K562 (cell line): ENCODE measurements around the gene LRMDA. TPM values are rescaled to one million over a fixed set of nuclear protein-coding genes. Genes with fewer than 3 reads are reported as not detected.

ENCODE experiments used
- ATAC-seq: fragments of 200-7000 bp; cut with Tn5 transposase; 3 replicates; pipeline ENCODE4 v1.9.1; 2020; ENCODE audit warnings: moderate library complexity
- BruUV-seq: library from RNA; stranded (reverse); fragments of 400-500 nt; replicated peaks from 2 replicates; lab custom pipeline; 2021; lab: Mats Ljungman, UMichigan
- CTCF ChIA-PET: fragments of 300-600 bp; formaldehyde crosslinking; extraction: SDS; loops from one replicate; lab custom pipeline; 2021; ENCODE audit warnings: low intra/inter-chr PET ratio; lab: Yijun Ruan, JAX
- POLR2A ChIA-PET: fragments of 300-600, 350-650 bp; sonication (Branson Sonifier 250); formaldehyde crosslinking; extraction: SDS; loops from one replicate; lab custom pipeline; 2021; ENCODE audit warnings: antibody characterized with exemption, inconsistent platforms; lab: Yijun Ruan, JAX
- DNase-seq, 4 experiments: peaks; one replicate each; pipeline versions ENCODE4 v3.0.0 to v3.0.0-alpha.2; 2011 to 2018; ENCODE audit warnings: low spot score in 3 of 4, mixed read lengths in 3 of 4; ENCODE audit errors: extremely low read depth in 1 of 4
- FAIRE-seq: peaks from 2 replicates; lab custom pipeline; 2011; peaks lifted over from hg19 to GRCh38; lab: Jason Lieb, UNC
- H2AFZ ChIP-seq: 2 replicates; pipeline ENCODE4 v1.6.0; 2011; ENCODE audit warnings: low read depth, low read length, control low read depth, inconsistent platforms
- H3K27ac ChIP-seq: fragments of 200-600 bp; 3 replicates; pipeline ENCODE4 v1.8.0; 2011; ENCODE audit warnings: low read depth, mild to moderate bottlenecking, control low read depth, inconsistent platforms, low read length, moderate library complexity, mixed read lengths; ENCODE audit errors: extremely low read depth
- H3K27me3 ChIP-seq, 2 experiments: fragments of 300-600 bp in 1 of 2; 2 replicates in 1 of 2; 3 replicates in 1 of 2; pipeline versions ENCODE4 v1.6.0 to v1.8.0; 2011; ENCODE audit warnings: inconsistent platforms in 2 of 2, low read length in 2 of 2, mild to moderate bottlenecking in 1 of 2, mixed read lengths in 1 of 2, moderate library complexity in 1 of 2; ENCODE audit not compliant: control insufficient read depth in 2 of 2, insufficient read depth in 2 of 2
- H3K36me3 ChIP-seq: fragments of 300-600 bp; 3 replicates; pipeline ENCODE4 v1.8.0; 2011; ENCODE audit warnings: mild to moderate bottlenecking, low read length, inconsistent platforms; ENCODE audit not compliant: control insufficient read depth, insufficient read depth
- H3K4me1 ChIP-seq, 2 experiments: fragments of 200-600 bp in 1 of 2; replicated peaks in 1 of 2; 2 replicates in 1 of 2; 3 replicates in 1 of 2; pipeline versions ENCODE4 v1.5.1 to v1.8.0; 2011; ENCODE audit warnings: inconsistent platforms in 2 of 2, low read length in 2 of 2, mild to moderate bottlenecking in 1 of 2, mixed read lengths in 1 of 2, moderate library complexity in 1 of 2; ENCODE audit not compliant: control insufficient read depth in 2 of 2, insufficient read depth in 2 of 2
- H3K4me2 ChIP-seq: 2 replicates; pipeline ENCODE4 v1.6.1; 2011; ENCODE audit warnings: low read length, control low read depth, inconsistent platforms, mixed read lengths; ENCODE audit not compliant: insufficient read depth
- H3K4me3 ChIP-seq: fragments of 200-600 bp; sonication (generic), shearing (Covaris generic); 2 replicates; pipeline ENCODE4 v1.5.1; 2016; ENCODE audit warnings: control low read depth, inconsistent platforms
- H3K79me2 ChIP-seq: fragments of 200-600 bp; 3 replicates; pipeline ENCODE4 v1.8.0; 2011; ENCODE audit warnings: low read length, inconsistent platforms; ENCODE audit not compliant: control insufficient read depth, insufficient read depth
- H3K9ac ChIP-seq, 2 experiments: 2 replicates each; pipeline versions ENCODE4 v1.6.0 to v1.6.1; 2011; ENCODE audit warnings: low read depth in 2 of 2, low read length in 2 of 2, control low read depth in 1 of 2, inconsistent platforms in 1 of 2, mild to moderate bottlenecking in 1 of 2, mixed read lengths in 1 of 2; ENCODE audit not compliant: insufficient read depth in 1 of 2
- H3K9me1 ChIP-seq: one replicate; pipeline ENCODE4 v1.6.0; 2011; ENCODE audit warnings: inconsistent platforms, mild to moderate bottlenecking, low read length, moderate library complexity; ENCODE audit not compliant: control insufficient read depth, insufficient read depth
- H3K9me3 ChIP-seq: replicated peaks from 2 replicates; pipeline ENCODE4 v1.5.1; 2011; ENCODE audit warnings: low read depth, low read length, inconsistent platforms; ENCODE audit not compliant: control insufficient read depth, insufficient read depth
- H4K20me1 ChIP-seq: replicated peaks from 2 replicates; pipeline ENCODE4 v1.6.1; 2011; ENCODE audit warnings: low read length, inconsistent platforms, mixed read lengths; ENCODE audit not compliant: control insufficient read depth, insufficient read depth
- FOS ChIP-seq: IDR thresholded peaks from 3 replicates; pipeline ENCODE4 v1.6.1; 2011; ENCODE audit not compliant: insufficient read length; ENCODE audit errors: extremely low read depth
- FOSL1 ChIP-seq: fragments of 200-800 bp; sonication (Bioruptor generic); conservative IDR thresholded peaks from 2 replicates; pipeline ENCODE4 v1.6.1; 2016; ENCODE audit warnings: missing genetic modification characterization, missing compliant biosample characterization
- HCFC1 ChIP-seq: IDR thresholded peaks from 2 replicates; pipeline ENCODE4 v1.6.1; 2012; ENCODE audit warnings: low read depth, low read length, improper control_type of control experiment
- IRF2 ChIP-seq: sonication (generic); formaldehyde crosslinking; IDR thresholded peaks from 2 replicates; pipeline ENCODE4 v1.8.1; 2022; ENCODE audit warnings: mild to moderate bottlenecking, missing genetic modification reagents
- MTA3 ChIP-seq: fragments of 450-650 bp; formaldehyde crosslinking; IDR thresholded peaks from 2 replicates; pipeline ENCODE4 v1.6.1; 2017; ENCODE audit warnings: mild to moderate bottlenecking, borderline replicate concordance
- RBM14 ChIP-seq: fragments of 200-400 bp; formaldehyde crosslinking; IDR thresholded peaks from 2 replicates; pipeline ENCODE4 v1.6.1; 2018; ENCODE audit warnings: low read depth, mild to moderate bottlenecking, low read length, moderate library complexity, borderline replicate concordance; ENCODE audit not compliant: insufficient read depth
- ZNF217 ChIP-seq: sonication (generic); formaldehyde crosslinking; IDR thresholded peaks from 2 replicates; pipeline ENCODE4 v1.8.0; 2022; ENCODE audit warnings: mild to moderate bottlenecking, missing genetic modification reagents
- ZNF586 ChIP-seq: fragments of 450-650 bp; formaldehyde crosslinking; conservative IDR thresholded peaks from 2 replicates; pipeline ENCODE4 v1.4.0; 2020; ENCODE audit warnings: mild to moderate bottlenecking, moderate library complexity
- ZNF778 ChIP-seq: fragments of 450-650 bp; formaldehyde crosslinking; IDR thresholded peaks from 2 replicates; pipeline ENCODE4 v1.4.0; 2020; ENCODE audit warnings: mild to moderate bottlenecking, moderate library complexity
- WGBS: fragments of 100-300 bp; shearing (Covaris generic); methylation state at CpG from one replicate; pipeline ENCODE4 v1.1.6; 2016; ENCODE audit warnings: low coverage, mixed read lengths; ENCODE audit not compliant: insufficient coverage; ENCODE audit errors: missing lambda C conversion rate; 5-methylcytosine and 5-hydroxymethylcytosine counted together
- in situ Hi-C: fragments of 300-500 bp; cut with MboI; formaldehyde crosslinking; loops from 4 replicates; pipeline ENCODE4 v1.15.0; 2018; ENCODE audit warnings: inconsistent platforms, mixed read lengths
- intact Hi-C: fragments of 100-400 bp; cut with micrococcal nuclease; formaldehyde crosslinking; loops from 2 replicates; pipeline ENCODE4 v1.14.2; 2022
- polyA plus RNA-seq, 8 experiments: library from polyadenylated mRNA; depleted of rRNA in 4 of 8; stranded (reverse) in 5 of 8; unstranded in 3 of 8; fragments of >200 nt; fragmentation: Nextera tagmentation in 2 of 8; fragmentation: Illumina TruSeq in 1 of 8; extraction: Ambion mirVana in 2 of 8; extraction: Trizol in 1 of 8; gene quantifications; 2 replicates each; pipeline versions ENCODE4 v1.2.1 to v1.2.3, GENCODE V29; 2011 to 2014; ENCODE audit warnings: inconsistent platforms in 1 of 8, missing spikeins in 1 of 8
- total RNA-seq, 7 experiments: library from RNA; depleted of rRNA in 6 of 7; stranded (reverse); fragments of >200 nt in 6 of 7; fragmentation: Illumina TruSeq in 2 of 7; extraction: Trizol in 2 of 7; gene quantifications; 2 replicates each; pipeline versions ENCODE4 v1.2.1 to v1.2.3, GENCODE V29; 2011 to 2021; ENCODE audit warnings: low replicate concordance in 1 of 7
- TF ChIP-seq, protein P1 (sequence below), 3 experiments: fragments of 200-800 bp in 1 of 3; sonication (Bioruptor generic) in 1 of 3; sonication (generic) in 1 of 3; formaldehyde crosslinking in 1 of 3; IDR thresholded peaks; 2 replicates each; pipeline versions ENCODE4 v1.6.1 to v1.8.0; 2016 to 2022; ENCODE audit warnings: mild to moderate bottlenecking in 2 of 3, missing compliant biosample characterization in 2 of 3, missing genetic modification characterization in 2 of 3, missing genetic modification reagents in 1 of 3
- TF ChIP-seq, protein P2 (sequence below): fragments of 250-450 bp; sonication (Bioruptor Pico); IDR thresholded peaks from 2 replicates; pipeline ENCODE4 v1.8.0; 2022; ENCODE audit warnings: moderate library complexity, mild to moderate bottlenecking, inconsistent platforms
- TF ChIP-seq, protein P3 (sequence below): sonication (generic); formaldehyde crosslinking; IDR thresholded peaks from 2 replicates; pipeline ENCODE4 v1.8.0; 2022; ENCODE audit warnings: mild to moderate bottlenecking, missing genetic modification reagents
- TF ChIP-seq, protein P4 (sequence below): fragments of 450-650 bp; conservative IDR thresholded peaks from 2 replicates; pipeline ENCODE4 v1.6.1; 2016; ENCODE audit warnings: missing genetic modification characterization, low read depth, mild to moderate bottlenecking, control low read depth, missing compliant biosample characterization

The LRMDA gene
- total and polyA plus RNA-seq, 9 of the 15 experiments (the other 6 are each of a cell fraction or from before 2014, with no cell fraction given), result 0.25 TPM; not detected in 8

DNA sequence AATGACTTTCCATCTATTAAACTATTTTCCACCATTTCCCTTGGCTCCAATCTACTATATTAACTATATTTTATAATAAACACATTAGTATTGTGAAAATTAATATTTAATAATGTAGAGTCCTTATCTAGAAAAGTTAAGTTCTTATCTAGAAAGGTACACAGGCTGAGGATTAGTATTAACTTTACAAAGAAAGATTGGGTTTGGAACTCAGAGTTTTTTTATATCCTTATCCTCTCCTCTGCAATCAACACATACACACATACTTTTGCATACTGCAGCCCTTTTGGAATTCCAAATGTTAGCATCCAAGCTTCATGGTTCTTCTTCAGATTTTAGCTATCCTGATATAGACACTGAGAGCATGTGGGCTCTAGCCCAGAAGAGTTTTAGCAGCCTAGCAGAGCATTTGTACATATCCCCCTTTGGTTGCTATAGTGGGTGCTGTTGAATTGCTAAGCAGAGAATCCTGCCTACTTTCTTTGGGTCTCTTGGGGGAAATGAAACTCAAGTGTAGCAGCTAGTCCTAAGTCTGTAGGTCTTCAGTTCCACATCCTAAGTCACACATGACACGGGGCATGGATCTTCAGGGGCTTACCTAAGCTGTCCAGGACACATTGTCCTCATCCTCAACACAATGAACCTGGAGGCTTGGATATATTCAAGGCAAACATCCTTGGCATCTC, 874.6 kb downstream of the LRMDA start:
- POLR2A ChIA-PET, result no interaction called here
- Histone ChIP-seq H3K9me3 (no peaks in the 10 kb centered on the region), H3K4me2 (no peak overlapping the region), H4K20me1 (no peaks in the 10 kb centered on the region), H3K27me3 (no peaks in the 10 kb centered on the region), H3K4me3 (no peak overlapping the region), H3K79me2 (no peaks in the 10 kb centered on the region), H3K9me1 (no peaks in the 10 kb centered on the region), H3K4me1 (no peaks in the 10 kb centered on the region), H3K27ac (no peak overlapping the region), H2AFZ (no peak overlapping the region), H3K9ac (no peak overlapping the region), H3K36me3 (no peaks in the 10 kb centered on the region)
- BruUV-seq, result no TSS peak
- CTCF ChIA-PET, result interaction anchor here (0.6 kb wide), 1 partner anchor 168 kb away, joined by 4 read pairs; no protein-coding TSS in a partner anchor
- intact Hi-C loops, result no loop called here
- no peak for FAIRE-seq
- TF ChIP-seq FOSL1 (tag), result no peak
- TF ChIP-seq, protein P1, sequence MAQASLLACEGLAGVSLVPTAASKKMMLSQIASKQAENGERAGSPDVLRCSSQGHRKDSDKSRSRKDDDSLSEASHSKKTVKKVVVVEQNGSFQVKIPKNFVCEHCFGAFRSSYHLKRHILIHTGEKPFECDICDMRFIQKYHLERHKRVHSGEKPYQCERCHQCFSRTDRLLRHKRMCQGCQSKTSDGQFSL (CRISPR knock-in tag; IDR thresholded peaks at IDR 0.05), result no peak
- TF ChIP-seq, protein P1 (tag; IDR thresholded peaks at IDR 0.05), result no peak
- TF ChIP-seq, protein P2, sequence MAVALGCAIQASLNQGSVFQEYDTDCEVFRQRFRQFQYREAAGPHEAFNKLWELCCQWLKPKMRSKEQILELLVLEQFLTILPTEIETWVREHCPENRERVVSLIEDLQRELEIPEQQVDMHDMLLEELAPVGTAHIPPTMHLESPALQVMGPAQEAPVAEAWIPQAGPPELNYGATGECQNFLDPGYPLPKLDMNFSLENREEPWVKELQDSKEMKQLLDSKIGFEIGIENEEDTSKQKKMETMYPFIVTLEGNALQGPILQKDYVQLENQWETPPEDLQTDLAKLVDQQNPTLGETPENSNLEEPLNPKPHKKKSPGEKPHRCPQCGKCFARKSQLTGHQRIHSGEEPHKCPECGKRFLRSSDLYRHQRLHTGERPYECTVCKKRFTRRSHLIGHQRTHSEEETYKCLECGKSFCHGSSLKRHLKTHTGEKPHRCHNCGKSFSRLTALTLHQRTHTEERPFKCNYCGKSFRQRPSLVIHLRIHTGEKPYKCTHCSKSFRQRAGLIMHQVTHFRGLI (CRISPR knock-in tag), result no peak
- TF ChIP-seq FOS, result no peak
- no peak for TF ChIP-seq ZNF586
- TF ChIP-seq, protein P3, sequence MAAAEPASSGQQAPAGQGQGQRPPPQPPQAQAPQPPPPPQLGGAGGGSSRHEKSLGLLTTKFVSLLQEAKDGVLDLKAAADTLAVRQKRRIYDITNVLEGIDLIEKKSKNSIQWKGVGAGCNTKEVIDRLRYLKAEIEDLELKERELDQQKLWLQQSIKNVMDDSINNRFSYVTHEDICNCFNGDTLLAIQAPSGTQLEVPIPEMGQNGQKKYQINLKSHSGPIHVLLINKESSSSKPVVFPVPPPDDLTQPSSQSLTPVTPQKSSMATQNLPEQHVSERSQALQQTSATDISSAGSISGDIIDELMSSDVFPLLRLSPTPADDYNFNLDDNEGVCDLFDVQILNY (CRISPR knock-in tag), result no peak
- TF ChIP-seq ZNF778 (CRISPR knock-in tag), result no peak
- TF ChIP-seq, protein P4, sequence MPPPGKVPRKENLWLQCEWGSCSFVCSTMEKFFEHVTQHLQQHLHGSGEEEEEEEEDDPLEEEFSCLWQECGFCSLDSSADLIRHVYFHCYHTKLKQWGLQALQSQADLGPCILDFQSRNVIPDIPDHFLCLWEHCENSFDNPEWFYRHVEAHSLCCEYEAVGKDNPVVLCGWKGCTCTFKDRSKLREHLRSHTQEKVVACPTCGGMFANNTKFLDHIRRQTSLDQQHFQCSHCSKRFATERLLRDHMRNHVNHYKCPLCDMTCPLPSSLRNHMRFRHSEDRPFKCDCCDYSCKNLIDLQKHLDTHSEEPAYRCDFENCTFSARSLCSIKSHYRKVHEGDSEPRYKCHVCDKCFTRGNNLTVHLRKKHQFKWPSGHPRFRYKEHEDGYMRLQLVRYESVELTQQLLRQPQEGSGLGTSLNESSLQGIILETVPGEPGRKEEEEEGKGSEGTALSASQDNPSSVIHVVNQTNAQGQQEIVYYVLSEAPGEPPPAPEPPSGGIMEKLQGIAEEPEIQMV (tag), result no peak
- TF ChIP-seq RBM14, result no peak
- TF ChIP-seq IRF2 (CRISPR knock-in tag), result no peak
- TF ChIP-seq MTA3, result no peak
- TF ChIP-seq ZNF217 (CRISPR knock-in tag), result no peak
- TF ChIP-seq HCFC1, result no peak
- in situ Hi-C loops, result no loop called here
- no peak for ATAC-seq
- 7% methylated on average over 1 of the region's 1 CpG for WGBS
- DNase-seq, result no peak
